ENCODE results near the gene LEKR1.

Gene LEKR1

GRCh38 chr3:157087780-157088600 is 261.8 kb downstream of the LEKR1 start:
- Histone ChIP-seq H3K4me3 (ENCODE audit: low read length) (peak overlapping the region; percentile 66), H3K9me3 (replicated peaks; ENCODE audit: insufficient read depth, low read length) (no peaks in the 10 kb centered on the region), H3K9me2 (replicated peaks; ENCODE audit: insufficient read depth, low read length) (no peaks in the 10 kb centered on the region), H3F3A (ENCODE audit: insufficient read depth, low read length) (peaks cover 47% of the 10 kb centered on the region), H3K36me3 (replicated peaks; ENCODE audit: insufficient read depth, low read length) (no peaks in the 10 kb centered on the region), H3K27me3 (replicated peaks; ENCODE audit: insufficient read depth, low read length) (no peaks in the 10 kb centered on the region), H3K79me2 (ENCODE audit: low read length) (no peaks in the 10 kb centered on the region), H3K27ac (ENCODE audit: low read length) (peak overlapping the region; percentile 97), H3K4me1 (ENCODE audit: low read length) (peaks cover 51% of the 10 kb centered on the region), H2AFZ (ENCODE audit: low read length) (peak overlapping the region; percentile 20), H3K4me2 (ENCODE audit: low read depth, low read length) (peak overlapping the region; percentile 93), H3K9ac (ENCODE audit: low read length) (peak overlapping the region; percentile 96), H4K20me1 (ENCODE audit: insufficient read depth, low read length) (no peaks in the 10 kb centered on the region)
- TF ChIP-seq CTCF (IDR thresholded peaks at IDR 0.05; ENCODE audit: low read length) = no peak
- TF ChIP-seq EZH2phosphoT487 (IDR thresholded peaks at IDR 0.05; ENCODE audit: low read length) = no peak
- TF ChIP-seq EZH2 (optimal IDR thresholded peaks at IDR 0.05; ENCODE audit: low read depth, low read length) = no peak
- DNase-seq = peak; percentile 70

- H3K4me1 ChIP-seq (ENCODE audit: low read length) = peaks cover 53% of the 10 kb centered on the region
- H3K27me3 ChIP-seq (replicated peaks; ENCODE audit: insufficient read depth, low read length) = no peaks in the 10 kb centered on the region
- H3K4me3 ChIP-seq (ENCODE audit: low read length) = peak overlapping the region; percentile 66
- DNase-seq = peak; percentile 99
- H3K36me3 ChIP-seq (replicated peaks; ENCODE audit: insufficient read depth, low read length) = no peaks in the 10 kb centered on the region
- TF ChIP-seq CTCF (IDR thresholded peaks at IDR 0.05; ENCODE audit: low read length) (peak; percentile 5), EZH2phosphoT487 (IDR thresholded peaks at IDR 0.05; ENCODE audit: low read length) (no peak)
- peak overlapping the region; percentile 97 for H3K27ac ChIP-seq (ENCODE audit: low read length)
- no peaks in the 10 kb centered on the region for H4K20me1 ChIP-seq (ENCODE audit: insufficient read depth, low read length)
- no peaks in the 10 kb centered on the region for H3K9me2 ChIP-seq (replicated peaks; ENCODE audit: insufficient read depth, low read length)
- peaks cover 56% of the 10 kb centered on the region for H3F3A ChIP-seq (ENCODE audit: insufficient read depth, low read length)
- H3K4me2 ChIP-seq (ENCODE audit: low read depth, low read length) = peak overlapping the region; percentile 93
- H2AFZ ChIP-seq (ENCODE audit: low read length) = peak overlapping the region; percentile 42
- H3K9me3 ChIP-seq (replicated peaks; ENCODE audit: insufficient read depth, low read length) = no peaks in the 10 kb centered on the region
- no peaks in the 10 kb centered on the region for H3K79me2 ChIP-seq (ENCODE audit: low read length)
- H3K9ac ChIP-seq (ENCODE audit: low read length) = peak overlapping the region; percentile 96
Measured at GRCh38 chr3:157088601-157089454, 262.7 kb downstream of the LEKR1 start.

- peak overlapping the region; percentile 96 for H3K9ac ChIP-seq (ENCODE audit: low read length)
- no peaks in the 10 kb centered on the region for H3K79me2 ChIP-seq (ENCODE audit: low read length)
- H3K9me2 ChIP-seq (replicated peaks; ENCODE audit: insufficient read depth, low read length) = no peaks in the 10 kb centered on the region
- no peaks in the 10 kb centered on the region for H3K9me3 ChIP-seq (replicated peaks; ENCODE audit: insufficient read depth, low read length)
- H3F3A ChIP-seq (ENCODE audit: insufficient read depth, low read length) = peaks cover 56% of the 10 kb centered on the region
- peak overlapping the region; percentile 35 for H2AFZ ChIP-seq (ENCODE audit: low read length)
- peak overlapping the region; percentile 66 for H3K4me3 ChIP-seq (ENCODE audit: low read length)
- peak overlapping the region; percentile 93 for H3K4me2 ChIP-seq (ENCODE audit: low read depth, low read length)
- H3K4me1 ChIP-seq (ENCODE audit: low read length) = peaks cover 53% of the 10 kb centered on the region
- H4K20me1 ChIP-seq (ENCODE audit: insufficient read depth, low read length) = no peaks in the 10 kb centered on the region
- H3K27me3 ChIP-seq (replicated peaks; ENCODE audit: insufficient read depth, low read length) = no peaks in the 10 kb centered on the region
- peak overlapping the region; percentile 97 for H3K27ac ChIP-seq (ENCODE audit: low read length)
- no peak for TF ChIP-seq EZH2 (optimal IDR thresholded peaks at IDR 0.05; ENCODE audit: low read depth, low read length)
- no peaks in the 10 kb centered on the region for H3K36me3 ChIP-seq (replicated peaks; ENCODE audit: insufficient read depth, low read length)
- no peak for DNase-seq
Measured at GRCh38 chr3:157089455-157090221, 263.5 kb downstream of the LEKR1 start.
